HG03457 (cell line): ENCODE results near the gene POPDC3.
"Not testable (repeated sequence)": the region's sequence is repeated elsewhere in the genome, so short reads cannot be mapped to it uniquely, and the experiment has no call there.

Experiments used
- ATAC-seq: cut with Tn5 transposase; IDR thresholded peaks from one replicate; pipeline ENCODE4 v1.9.1; 2021; ENCODE audit warnings: moderate number of reproducible peaks; ENCODE audit not compliant: unreplicated experiment

Gene POPDC3

GRCh38 chr6:105196076-105196475, 16.3 kb upstream of the POPDC3 start:
- ATAC-seq, result no peak

- ATAC-seq, result no peak
These were observed 14.8 kb upstream of the POPDC3 start for GRCh38 chr6:105194591-105194990.

GRCh38 chr6:105194106-105194505, 14.3 kb upstream of the POPDC3 start:
- no peak for ATAC-seq

- no peak for ATAC-seq
These were observed 13.8 kb upstream of the POPDC3 start for GRCh38 chr6:105193647-105194046.

- ATAC-seq, result no peak
These were observed 13.1 kb upstream of the POPDC3 start for GRCh38 chr6:105192707-105193465.

- no peak for ATAC-seq
These were observed 11.5 kb upstream of the POPDC3 start for GRCh38 chr6:105191351-105191750.

GRCh38 chr6:105189026-105189820, 9.4 kb upstream of the POPDC3 start:
- no peak for ATAC-seq

- ATAC-seq, result no peak
These were observed 8.4 kb upstream of the POPDC3 start for GRCh38 chr6:105188251-105188650.

- ATAC-seq, result no peak
These were observed 6.8 kb upstream of the POPDC3 start for GRCh38 chr6:105186576-105186975.

- ATAC-seq, result no peak
These were observed 5.1 kb upstream of the POPDC3 start for GRCh38 chr6:105184921-105185320.

- ATAC-seq, result no peak
These were observed 2.2 kb upstream of the POPDC3 start for GRCh38 chr6:105181981-105182515.

GRCh38 chr6:105178636-105179035, 1.2 kb downstream of the POPDC3 start:
- ATAC-seq, result no peak

GRCh38 chr6:105178110-105178509, 1.7 kb downstream of the POPDC3 start:
- ATAC-seq, result no peak

GRCh38 chr6:105177556-105177955, 2.3 kb downstream of the POPDC3 start:
- ATAC-seq, result no peak

GRCh38 chr6:105174512-105174911, 5.3 kb downstream of the POPDC3 start:
- ATAC-seq, result no peak

GRCh38 chr6:105172515-105172914, 7.3 kb downstream of the POPDC3 start:
- ATAC-seq, result not testable (repeated sequence)

- no peak for ATAC-seq
These were observed 9.8 kb downstream of the POPDC3 start for GRCh38 chr6:105170059-105170458.

- ATAC-seq, result no peak
These were observed 11.9 kb downstream of the POPDC3 start for GRCh38 chr6:105167914-105168313.

GRCh38 chr6:105164418-105164817, 15.4 kb downstream of the POPDC3 start:
- ATAC-seq, result no peak

GRCh38 chr6:105163183-105163582, 16.6 kb downstream of the POPDC3 start:
- ATAC-seq, result no peak

GRCh38 chr6:105162377-105162776, 17.4 kb downstream of the POPDC3 start:
- no peak for ATAC-seq

- no peak for ATAC-seq
These were observed 18.4 kb downstream of the POPDC3 start for GRCh38 chr6:105161421-105161820.
